Measurements from ENCODE around the gene RTRAF.
A peak's percentile ranks its signal among the peaks of the same experiment; 100 is the strongest.

Gene RTRAF

GRCh38 chr14:51989293-51990234 is at the start of gene RTRAF:
Gene RTRAF (plus strand): TSS chr14:51989546. CDS start chr14:51989640, 94 bp downstream.
- peak; percentile 88 for DNase-seq

- no peak for DNase-seq
Measured at GRCh38 chr14:51939755-51940301, 49.5 kb upstream of the RTRAF start.

GRCh38 chr14:51942971-51943370 is 46.4 kb upstream of the RTRAF start:
- no peak for DNase-seq

GRCh38 chr14:51950007-51950406 is 39.3 kb upstream of the RTRAF start:
- no peak for DNase-seq

GRCh38 chr14:51951656-51952055 is 37.7 kb upstream of the RTRAF start:
- no peak for DNase-seq

- no peak for DNase-seq
Measured at GRCh38 chr14:51954031-51954430, 35.3 kb upstream of the RTRAF start.

GRCh38 chr14:51954657-51955056 is 34.7 kb upstream of the RTRAF start:
- DNase-seq = no peak

GRCh38 chr14:51957950-51958349 is 31.4 kb upstream of the RTRAF start:
- no peak for DNase-seq

- DNase-seq = no peak
Measured at GRCh38 chr14:51959928-51960327, 29.4 kb upstream of the RTRAF start.

- DNase-seq = no peak
Measured at GRCh38 chr14:51960866-51961265, 28.5 kb upstream of the RTRAF start.

GRCh38 chr14:51962711-51963110 is 26.6 kb upstream of the RTRAF start:
- DNase-seq = no peak

GRCh38 chr14:51963286-51963685 is 26.1 kb upstream of the RTRAF start:
- DNase-seq = no peak

GRCh38 chr14:51967521-51967920 is 21.8 kb upstream of the RTRAF start:
- DNase-seq = no peak

- no peak for DNase-seq
Measured at GRCh38 chr14:51969852-51970540, 19.4 kb upstream of the RTRAF start.

- no peak for DNase-seq
Measured at GRCh38 chr14:51972566-51972965, 16.8 kb upstream of the RTRAF start.

GRCh38 chr14:51977075-51977474 is 12.3 kb upstream of the RTRAF start:
- DNase-seq = no peak

GRCh38 chr14:51978681-51979085 is 10.7 kb upstream of the RTRAF start:
- DNase-seq = no peak

- DNase-seq = peak; percentile 52
Measured at GRCh38 chr14:51979088-51979709, 10.1 kb upstream of the RTRAF start.

- DNase-seq = no peak
Measured at GRCh38 chr14:51981218-51981854, 8.0 kb upstream of the RTRAF start.

- no peak for DNase-seq
Measured at GRCh38 chr14:51988221-51988620, 1.1 kb upstream of the RTRAF start.

GRCh38 chr14:51990488-51990887 is 1.1 kb downstream of the RTRAF start:
- DNase-seq = no peak

GRCh38 chr14:51993285-51993920 is 4.1 kb downstream of the RTRAF start:
- no peak for DNase-seq
